DND-41 (cell line): ENCODE data around the gene MTSS2.

Experiments used
- ATAC-seq: fragments of 200-7000 bp; cut with Tn5 transposase; 3 replicates; pipeline ENCODE4 v1.9.1; 2021; ENCODE audit warnings: low read depth; ENCODE audit not compliant: insufficient read depth
- DNase-seq: peaks from one replicate; pipeline ENCODE4 v3.0.0-alpha.2; 2020
- H2AFZ ChIP-seq: 2 replicates; pipeline ENCODE4 v1.6.0; 2012; ENCODE audit warnings: low read depth, low read length
- H3K27ac ChIP-seq: 2 replicates; pipeline ENCODE4 v1.5.1; 2012; ENCODE audit warnings: low read length, inconsistent platforms
- H3K27me3 ChIP-seq: fragments of 200-600 bp; sonication (generic); 2 replicates; pipeline ENCODE4 v1.6.0; 2012; ENCODE audit warnings: low read length, mild to moderate bottlenecking, inconsistent platforms; ENCODE audit not compliant: insufficient read depth, poor library complexity
- H3K36me3 ChIP-seq: 2 replicates; pipeline ENCODE4 v1.5.1; 2012; ENCODE audit warnings: low read length, inconsistent platforms; ENCODE audit not compliant: insufficient read depth
- H3K4me1 ChIP-seq: 2 replicates; pipeline ENCODE4 v1.5.1; 2012; ENCODE audit warnings: mild to moderate bottlenecking, low read length; ENCODE audit not compliant: insufficient read depth
- H3K4me2 ChIP-seq: 2 replicates; pipeline ENCODE4 v1.6.0; 2012; ENCODE audit warnings: mild to moderate bottlenecking, moderate library complexity, low read length, inconsistent platforms; ENCODE audit not compliant: insufficient read depth
- H3K4me3 ChIP-seq, 2 experiments: fragments of 200-600 bp in 1 of 2; shearing (Covaris generic) in 1 of 2; 2 replicates each; pipeline ENCODE4 v1.5.1; 2012 to 2016; ENCODE audit warnings: inconsistent platforms in 2 of 2, low read length in 2 of 2, mild to moderate bottlenecking in 2 of 2, low read depth in 1 of 2, moderate library complexity in 1 of 2
- H3K79me2 ChIP-seq: 2 replicates; pipeline ENCODE4 v1.6.0; 2012; ENCODE audit warnings: low read length, inconsistent platforms; ENCODE audit not compliant: insufficient read depth
- H3K9ac ChIP-seq: 2 replicates; pipeline ENCODE4 v1.6.0; 2012; ENCODE audit warnings: low read depth, mild to moderate bottlenecking, inconsistent platforms, low read length, moderate library complexity
- H3K9me3 ChIP-seq: 2 replicates; pipeline ENCODE4 v1.5.1; 2012; ENCODE audit warnings: low read length, moderate library complexity, mild to moderate bottlenecking, inconsistent platforms; ENCODE audit not compliant: insufficient read depth, severe bottlenecking
- H4K20me1 ChIP-seq: 2 replicates; pipeline ENCODE4 v1.6.0; 2012; ENCODE audit warnings: low read length; ENCODE audit not compliant: insufficient read depth
- EZH2 ChIP-seq: IDR thresholded peaks from 3 replicates; pipeline ENCODE4 v1.6.1; 2012; ENCODE audit warnings: borderline replicate concordance, low read depth, mild to moderate bottlenecking, moderate library complexity, low read length, inconsistent platforms; ENCODE audit not compliant: severe bottlenecking
- TF ChIP-seq, protein P1 (sequence below): IDR thresholded peaks from 2 replicates; pipeline ENCODE4 v1.5.1; 2012; ENCODE audit warnings: borderline replicate concordance, low read length, moderate library complexity, mild to moderate bottlenecking; ENCODE audit not compliant: poor library complexity, severe bottlenecking; ENCODE audit errors: extremely low read depth

The MTSS2 gene

DNA sequence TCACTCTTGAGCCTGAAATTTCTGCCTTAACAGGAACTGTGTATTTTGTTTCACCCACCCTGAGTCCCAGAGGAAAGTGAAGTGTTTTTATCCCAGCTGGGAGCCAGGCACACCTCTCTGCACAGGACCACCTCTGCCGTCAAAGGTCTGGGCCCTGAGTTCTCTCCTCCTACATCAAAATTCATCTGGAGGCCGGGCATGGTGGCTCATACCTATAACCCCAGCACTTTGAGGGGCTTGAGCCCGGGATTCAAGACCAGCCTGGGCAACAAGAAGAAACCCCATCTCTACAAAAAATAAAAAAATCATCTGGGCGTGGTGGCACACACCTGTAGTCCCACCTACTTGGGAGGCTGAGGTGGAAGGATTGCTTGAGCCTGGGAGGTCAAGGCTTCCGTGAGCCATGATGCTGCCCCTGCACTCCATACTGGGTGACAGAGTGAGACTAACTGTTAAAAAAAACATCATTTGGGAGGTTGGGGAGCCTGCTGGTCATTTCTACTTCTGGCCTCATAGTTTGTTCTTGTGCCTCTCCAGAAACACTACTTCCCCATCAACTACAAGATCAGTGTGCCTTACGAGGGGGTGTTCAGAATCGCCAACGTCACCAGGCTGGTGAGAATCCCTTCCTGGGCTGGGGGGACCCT lies 29.7 kb downstream of the MTSS2 start:
- H3K9ac ChIP-seq: no peak overlapping the region
- no peak overlapping the region for H3K27ac ChIP-seq
- H3K36me3 ChIP-seq: no peaks in the 10 kb centered on the region
- H2AFZ ChIP-seq: no peak overlapping the region
- no peaks in the 10 kb centered on the region for H3K79me2 ChIP-seq
- no peaks in the 10 kb centered on the region for H4K20me1 ChIP-seq
- no peak overlapping the region for H3K4me3 ChIP-seq
- H3K9me3 ChIP-seq: no peaks in the 10 kb centered on the region
- peaks cover 6% of the 10 kb centered on the region for H3K4me1 ChIP-seq
- no peak overlapping the region for H3K4me2 ChIP-seq
- TF ChIP-seq EZH2: no peak
- TF ChIP-seq, protein P1, sequence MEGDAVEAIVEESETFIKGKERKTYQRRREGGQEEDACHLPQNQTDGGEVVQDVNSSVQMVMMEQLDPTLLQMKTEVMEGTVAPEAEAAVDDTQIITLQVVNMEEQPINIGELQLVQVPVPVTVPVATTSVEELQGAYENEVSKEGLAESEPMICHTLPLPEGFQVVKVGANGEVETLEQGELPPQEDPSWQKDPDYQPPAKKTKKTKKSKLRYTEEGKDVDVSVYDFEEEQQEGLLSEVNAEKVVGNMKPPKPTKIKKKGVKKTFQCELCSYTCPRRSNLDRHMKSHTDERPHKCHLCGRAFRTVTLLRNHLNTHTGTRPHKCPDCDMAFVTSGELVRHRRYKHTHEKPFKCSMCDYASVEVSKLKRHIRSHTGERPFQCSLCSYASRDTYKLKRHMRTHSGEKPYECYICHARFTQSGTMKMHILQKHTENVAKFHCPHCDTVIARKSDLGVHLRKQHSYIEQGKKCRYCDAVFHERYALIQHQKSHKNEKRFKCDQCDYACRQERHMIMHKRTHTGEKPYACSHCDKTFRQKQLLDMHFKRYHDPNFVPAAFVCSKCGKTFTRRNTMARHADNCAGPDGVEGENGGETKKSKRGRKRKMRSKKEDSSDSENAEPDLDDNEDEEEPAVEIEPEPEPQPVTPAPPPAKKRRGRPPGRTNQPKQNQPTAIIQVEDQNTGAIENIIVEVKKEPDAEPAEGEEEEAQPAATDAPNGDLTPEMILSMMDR: no peak
- H3K27me3 ChIP-seq: no peaks in the 10 kb centered on the region
- DNase-seq: no peak
- no peak for ATAC-seq

DNA sequence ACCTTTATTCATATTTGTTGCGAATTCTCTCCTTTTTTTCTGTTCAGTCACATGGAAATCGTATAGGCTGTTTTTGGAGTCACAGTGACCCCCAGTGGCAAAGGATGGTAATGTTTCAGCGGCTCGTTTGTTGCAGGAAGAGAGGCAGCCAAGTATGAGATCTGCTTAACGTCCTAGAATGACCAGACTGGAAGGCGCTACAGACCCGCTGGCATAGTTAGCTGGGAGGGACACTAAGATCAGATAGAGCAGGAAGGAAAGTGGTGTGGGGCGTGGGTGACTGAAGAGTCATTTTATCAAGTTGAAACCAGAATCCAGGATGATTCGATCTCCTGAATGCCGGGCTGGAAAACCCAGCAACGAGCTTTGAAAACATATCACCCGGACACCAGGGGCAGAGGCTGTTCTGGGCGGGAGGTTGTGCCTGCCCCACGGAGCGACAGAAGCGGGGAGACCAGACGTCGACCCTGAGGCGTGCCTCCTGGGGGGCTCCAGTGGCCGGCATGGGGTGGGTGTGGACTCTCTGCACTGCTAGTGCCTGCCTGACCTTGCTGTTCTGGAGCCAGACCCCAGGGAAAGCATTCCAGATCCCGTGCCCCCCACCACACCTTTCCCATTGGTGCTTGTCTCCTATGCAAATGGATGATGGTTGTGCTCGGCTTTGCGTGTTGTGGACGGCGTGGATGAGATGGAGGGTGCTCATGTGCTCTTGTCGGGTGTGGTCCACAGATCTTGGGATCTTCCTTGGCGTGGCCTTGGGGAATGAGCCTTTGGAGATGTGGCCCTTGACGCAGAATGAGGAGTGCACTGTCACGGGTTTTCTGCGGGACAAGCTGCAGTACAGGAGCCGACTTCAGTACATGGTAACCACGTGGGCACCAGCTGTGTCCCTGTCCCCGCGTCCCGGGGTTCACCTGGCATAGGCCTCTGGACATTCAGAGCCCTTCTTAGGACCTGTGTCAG lies 31.8 kb downstream of the MTSS2 start:
- no peak for TF ChIP-seq EZH2
- TF ChIP-seq, protein P1: peak; percentile 97
- Histone ChIP-seq H3K4me3 (no peak overlapping the region), H4K20me1 (no peaks in the 10 kb centered on the region), H3K27me3 (no peaks in the 10 kb centered on the region), H3K79me2 (no peaks in the 10 kb centered on the region), H3K9ac (peak overlapping the region; percentile 34; the same call in 1 of the 2 replicates), H3K36me3 (no peaks in the 10 kb centered on the region), H2AFZ (peak overlapping the region; percentile 90), H3K9me3 (no peaks in the 10 kb centered on the region), H3K4me1 (peaks cover 6% of the 10 kb centered on the region), H3K4me2 (peak overlapping the region; percentile 54), H3K27ac (no peak overlapping the region)
- DNase-seq: peak; percentile 83
- ATAC-seq: peak; percentile 93

DNA sequence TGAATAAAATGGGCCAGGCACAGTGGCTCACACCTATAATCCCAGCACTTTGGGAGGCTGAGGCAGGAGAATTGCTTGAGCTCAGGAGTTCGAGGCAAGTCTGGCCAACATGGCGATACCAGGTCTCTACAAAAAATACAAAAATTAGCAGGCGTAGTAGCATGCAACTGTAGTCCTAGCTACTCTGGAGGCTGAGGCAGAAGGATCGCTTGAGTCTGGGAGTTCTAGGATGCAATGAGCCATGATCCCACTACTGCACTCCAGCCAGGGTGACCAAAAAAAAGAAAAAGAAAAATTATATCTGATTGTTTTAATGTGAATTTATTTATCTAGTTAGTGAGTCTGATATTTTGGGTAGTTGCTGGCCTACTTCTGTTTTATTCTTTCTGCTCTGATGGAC lies 32.4 kb downstream of the MTSS2 start:
- peak; percentile 27; the same call in 1 of the 3 replicates for ATAC-seq
- Histone ChIP-seq H3K36me3 (no peaks in the 10 kb centered on the region), H3K4me1 (peaks cover 6% of the 10 kb centered on the region), H3K27ac (no peak overlapping the region), H3K4me3 (no peak overlapping the region), H3K9me3 (no peaks in the 10 kb centered on the region), H2AFZ (no peak overlapping the region), H3K9ac (no peak overlapping the region), H3K27me3 (no peaks in the 10 kb centered on the region), H4K20me1 (no peaks in the 10 kb centered on the region), H3K79me2 (no peaks in the 10 kb centered on the region), H3K4me2 (no peak overlapping the region)
- TF ChIP-seq, protein P1: no peak
- TF ChIP-seq EZH2: no peak
- no peak for DNase-seq
